GM12878 (cell line): Measurements from ENCODE around the gene MTHFD1. TPM values are rescaled to one million over a fixed set of nuclear protein-coding genes. Genes with fewer than 3 reads are reported as not detected.
A peak's percentile ranks its signal among the peaks of the same experiment; 100 is the strongest.

Experiments
- BCL3 ChIP-seq: IDR thresholded peaks from 2 replicates; pipeline ENCODE4 v1.6.1; 2011; ENCODE audit warnings: borderline replicate concordance, low read depth, mild to moderate bottlenecking, moderate library complexity, low read length; ENCODE audit not compliant: insufficient read depth, poor library complexity, severe bottlenecking
- EED ChIP-seq: sonication (generic); IDR thresholded peaks from 2 replicates; pipeline ENCODE4 v1.6.1; 2016; ENCODE audit warnings: antibody characterized with exemption, low read depth
- EP300 ChIP-seq, 2 experiments: fragments of 150-350 bp in 1 of 2; IDR thresholded peaks; 2 replicates each; pipeline ENCODE4 v1.6.1; 2011 to 2012; ENCODE audit warnings: low read depth in 2 of 2, low read length in 2 of 2, borderline replicate concordance in 1 of 2, improper control_type of control experiment in 1 of 2, inconsistent platforms in 1 of 2; ENCODE audit not compliant: control insufficient read depth in 1 of 2
- IRF4 ChIP-seq: IDR thresholded peaks from 2 replicates; pipeline ENCODE4 v1.6.1; 2011; ENCODE audit warnings: low read depth, low read length
- MTA3 ChIP-seq: IDR thresholded peaks from 2 replicates; pipeline ENCODE4 v1.6.1; 2012; ENCODE audit warnings: low read length, inconsistent platforms, borderline replicate concordance
- MXI1 ChIP-seq: fragments of 150-350 bp; IDR thresholded peaks from 2 replicates; pipeline ENCODE4 v1.6.1; 2011; ENCODE audit warnings: low read depth, mild to moderate bottlenecking, inconsistent platforms, low read length, improper control_type of control experiment
- NKRF ChIP-seq: fragments of 450-650 bp; conservative IDR thresholded peaks from 2 replicates; pipeline ENCODE4 v1.6.1; 2017; ENCODE audit warnings: mild to moderate bottlenecking, moderate library complexity
- PML ChIP-seq: IDR thresholded peaks from 2 replicates; pipeline ENCODE4 v1.6.1; 2012; ENCODE audit warnings: low read length, inconsistent platforms
- SREBF2 ChIP-seq: IDR thresholded peaks from 2 replicates; pipeline ENCODE4 v1.6.1; 2012; ENCODE audit warnings: mild to moderate bottlenecking, low read length
- TCF12 ChIP-seq: IDR thresholded peaks from 2 replicates; pipeline ENCODE4 v1.6.1; 2011; ENCODE audit warnings: low read depth, mild to moderate bottlenecking, low read length
- TCF7 ChIP-seq: IDR thresholded peaks from 2 replicates; pipeline ENCODE4 v1.6.1; 2014; ENCODE audit warnings: antibody characterized with exemption, borderline replicate concordance
- ZNF592 ChIP-seq: fragments of 450-650 bp; IDR thresholded peaks from 2 replicates; pipeline ENCODE4 v1.6.1; 2017; ENCODE audit warnings: mild to moderate bottlenecking, moderate library complexity
- polyA plus RNA-seq, 11 experiments: library from polyadenylated mRNA; depleted of rRNA in 4 of 11; unstranded in 6 of 11; stranded (reverse) in 5 of 11; fragments of >200 nt; fragmentation: Nextera tagmentation in 4 of 11; fragmentation: Illumina TruSeq in 1 of 11; extraction: Ambion mirVana in 4 of 11; extraction: Trizol in 1 of 11; gene quantifications; 1 replicate in 1 of 11; 2 replicates in 10 of 11; pipeline versions ENCODE4 v1.2.1 to v1.2.3, GENCODE V29; 2011 to 2016; ENCODE audit warnings: inconsistent platforms in 2 of 11, missing spikeins in 2 of 11, low read depth in 1 of 11
- total RNA-seq, 4 experiments: library from RNA; depleted of rRNA in 3 of 4; stranded (reverse); fragments of >200 nt in 3 of 4; fragmentation: Illumina TruSeq in 1 of 4; extraction: Trizol in 1 of 4; gene quantifications; 2 replicates each; pipeline versions ENCODE4 v1.2.1 to v1.2.3, GENCODE V29; 2013 to 2021
- TF ChIP-seq, protein P1 (sequence below): fragments of 450-650 bp; formaldehyde crosslinking; IDR thresholded peaks from 2 replicates; pipeline ENCODE4 v1.4.0; 2020; ENCODE audit warnings: mild to moderate bottlenecking, moderate library complexity
- TF ChIP-seq, protein P2 (sequence below): fragments of 150-350 bp; IDR thresholded peaks from 2 replicates; pipeline ENCODE4 v1.6.1; 2014; ENCODE audit warnings: mild to moderate bottlenecking, low read depth, low read length

The MTHFD1 gene
- total and polyA plus RNA-seq, 10 of the 15 experiments (the other 5 are each of a cell fraction or from before 2014, with no cell fraction given) = 99.3 to 310 (median 173) TPM

- TF ChIP-seq ZNF592 (peak; percentile 38; the same call in 1 of the 2 replicates), MTA3 (no peak; the same call in 1 of the 2 replicates), MXI1 (peak; percentile 53), NKRF (peak; percentile 71), PML (0 out of 2 replicates have a peak, but pooled peaks have one; percentile 20), IRF4 (no peak), EED (peak; percentile 51; the same call in 1 of the 2 replicates), TCF12 (no peak; the same call in 1 of the 2 replicates), TCF7 (no peak), EP300 (IDR thresholded peaks at IDR 0.05; ENCODE audit: borderline replicate concordance in 1 of 2, control insufficient read depth in 1 of 2, low read depth in 2 of 2, low read length in 2 of 2) (peak in 1 of 2 experiments; percentile 36; a peak in 1 of 4 replicates), BCL3 (no peak), SREBF2 (no peak)
- TF ChIP-seq, protein P1, sequence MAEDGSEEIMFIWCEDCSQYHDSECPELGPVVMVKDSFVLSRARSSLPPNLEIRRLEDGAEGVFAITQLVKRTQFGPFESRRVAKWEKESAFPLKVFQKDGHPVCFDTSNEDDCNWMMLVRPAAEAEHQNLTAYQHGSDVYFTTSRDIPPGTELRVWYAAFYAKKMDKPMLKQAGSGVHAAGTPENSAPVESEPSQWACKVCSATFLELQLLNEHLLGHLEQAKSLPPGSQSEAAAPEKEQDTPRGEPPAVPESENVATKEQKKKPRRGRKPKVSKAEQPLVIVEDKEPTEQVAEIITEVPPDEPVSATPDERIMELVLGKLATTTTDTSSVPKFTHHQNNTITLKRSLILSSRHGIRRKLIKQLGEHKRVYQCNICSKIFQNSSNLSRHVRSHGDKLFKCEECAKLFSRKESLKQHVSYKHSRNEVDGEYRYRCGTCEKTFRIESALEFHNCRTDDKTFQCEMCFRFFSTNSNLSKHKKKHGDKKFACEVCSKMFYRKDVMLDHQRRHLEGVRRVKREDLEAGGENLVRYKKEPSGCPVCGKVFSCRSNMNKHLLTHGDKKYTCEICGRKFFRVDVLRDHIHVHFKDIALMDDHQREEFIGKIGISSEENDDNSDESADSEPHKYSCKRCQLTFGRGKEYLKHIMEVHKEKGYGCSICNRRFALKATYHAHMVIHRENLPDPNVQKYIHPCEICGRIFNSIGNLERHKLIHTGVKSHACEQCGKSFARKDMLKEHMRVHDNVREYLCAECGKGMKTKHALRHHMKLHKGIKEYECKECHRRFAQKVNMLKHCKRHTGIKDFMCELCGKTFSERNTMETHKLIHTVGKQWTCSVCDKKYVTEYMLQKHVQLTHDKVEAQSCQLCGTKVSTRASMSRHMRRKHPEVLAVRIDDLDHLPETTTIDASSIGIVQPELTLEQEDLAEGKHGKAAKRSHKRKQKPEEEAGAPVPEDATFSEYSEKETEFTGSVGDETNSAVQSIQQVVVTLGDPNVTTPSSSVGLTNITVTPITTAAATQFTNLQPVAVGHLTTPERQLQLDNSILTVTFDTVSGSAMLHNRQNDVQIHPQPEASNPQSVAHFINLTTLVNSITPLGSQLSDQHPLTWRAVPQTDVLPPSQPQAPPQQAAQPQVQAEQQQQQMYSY (CRISPR knock-in tag) = no peak
- TF ChIP-seq, protein P2, sequence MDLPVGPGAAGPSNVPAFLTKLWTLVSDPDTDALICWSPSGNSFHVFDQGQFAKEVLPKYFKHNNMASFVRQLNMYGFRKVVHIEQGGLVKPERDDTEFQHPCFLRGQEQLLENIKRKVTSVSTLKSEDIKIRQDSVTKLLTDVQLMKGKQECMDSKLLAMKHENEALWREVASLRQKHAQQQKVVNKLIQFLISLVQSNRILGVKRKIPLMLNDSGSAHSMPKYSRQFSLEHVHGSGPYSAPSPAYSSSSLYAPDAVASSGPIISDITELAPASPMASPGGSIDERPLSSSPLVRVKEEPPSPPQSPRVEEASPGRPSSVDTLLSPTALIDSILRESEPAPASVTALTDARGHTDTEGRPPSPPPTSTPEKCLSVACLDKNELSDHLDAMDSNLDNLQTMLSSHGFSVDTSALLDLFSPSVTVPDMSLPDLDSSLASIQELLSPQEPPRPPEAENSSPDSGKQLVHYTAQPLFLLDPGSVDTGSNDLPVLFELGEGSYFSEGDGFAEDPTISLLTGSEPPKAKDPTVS = no peak
These were observed 117.0 kb downstream of the MTHFD1 start (continued) for GRCh38 chr14:64504897-64505794.
